Measurements from ENCODE around the gene RAPGEF1.

DNA sequence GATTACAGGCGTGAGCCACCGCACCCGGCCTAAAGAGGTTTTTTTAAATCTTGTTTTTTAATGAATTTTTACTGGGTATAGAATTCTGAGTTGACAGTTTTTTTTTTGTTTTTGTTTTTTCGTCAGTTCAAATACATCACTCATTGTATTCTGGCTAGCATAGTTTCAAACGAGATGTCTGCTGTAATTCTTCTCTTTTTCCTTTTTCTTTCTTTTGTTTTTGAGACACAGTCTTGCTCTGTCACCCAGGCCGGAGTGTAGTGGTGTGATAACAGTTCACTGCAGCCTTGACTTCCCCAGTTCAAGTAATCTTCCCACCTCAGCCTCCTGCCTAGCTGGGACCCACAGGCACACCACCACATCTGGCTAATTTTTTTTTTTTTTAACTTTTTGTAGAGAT lies 196.7 kb downstream of the RAPGEF1 start:
- TF ChIP-seq, protein P1, sequence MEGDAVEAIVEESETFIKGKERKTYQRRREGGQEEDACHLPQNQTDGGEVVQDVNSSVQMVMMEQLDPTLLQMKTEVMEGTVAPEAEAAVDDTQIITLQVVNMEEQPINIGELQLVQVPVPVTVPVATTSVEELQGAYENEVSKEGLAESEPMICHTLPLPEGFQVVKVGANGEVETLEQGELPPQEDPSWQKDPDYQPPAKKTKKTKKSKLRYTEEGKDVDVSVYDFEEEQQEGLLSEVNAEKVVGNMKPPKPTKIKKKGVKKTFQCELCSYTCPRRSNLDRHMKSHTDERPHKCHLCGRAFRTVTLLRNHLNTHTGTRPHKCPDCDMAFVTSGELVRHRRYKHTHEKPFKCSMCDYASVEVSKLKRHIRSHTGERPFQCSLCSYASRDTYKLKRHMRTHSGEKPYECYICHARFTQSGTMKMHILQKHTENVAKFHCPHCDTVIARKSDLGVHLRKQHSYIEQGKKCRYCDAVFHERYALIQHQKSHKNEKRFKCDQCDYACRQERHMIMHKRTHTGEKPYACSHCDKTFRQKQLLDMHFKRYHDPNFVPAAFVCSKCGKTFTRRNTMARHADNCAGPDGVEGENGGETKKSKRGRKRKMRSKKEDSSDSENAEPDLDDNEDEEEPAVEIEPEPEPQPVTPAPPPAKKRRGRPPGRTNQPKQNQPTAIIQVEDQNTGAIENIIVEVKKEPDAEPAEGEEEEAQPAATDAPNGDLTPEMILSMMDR (IDR thresholded peaks at IDR 0.05), result no peak
- no peak for TF ChIP-seq POLR2A (IDR thresholded peaks at IDR 0.05)
